ENCODE measurements around the gene MKNK1.
A peak's percentile ranks its signal among the peaks of the same experiment; 100 is the strongest.

MKNK1 gene

DNA sequence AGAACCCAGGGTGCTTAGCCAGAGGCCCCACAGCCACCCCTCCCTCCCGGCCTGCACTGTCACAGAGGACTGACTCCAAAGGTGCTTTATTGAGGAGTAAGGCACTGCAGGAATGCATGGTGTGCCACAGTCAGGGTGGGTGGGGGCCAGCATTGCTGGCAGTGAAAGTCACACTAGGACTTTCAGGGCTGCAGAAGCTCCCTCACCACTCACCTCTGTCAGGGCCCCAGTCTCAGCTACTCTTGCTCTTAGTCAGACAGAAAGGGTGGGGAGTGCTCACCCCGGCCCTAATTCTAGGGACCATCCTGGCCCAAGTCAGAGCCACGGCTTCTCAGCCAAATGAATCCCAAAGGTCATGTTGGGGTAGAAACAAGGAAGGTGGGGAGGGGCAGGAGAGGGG is 72.0 kb downstream of the MKNK1 start:
- H3K4me3 ChIP-seq (ENCODE audit: low read depth, low read length) = no peak overlapping the region
- TF ChIP-seq, protein P1, sequence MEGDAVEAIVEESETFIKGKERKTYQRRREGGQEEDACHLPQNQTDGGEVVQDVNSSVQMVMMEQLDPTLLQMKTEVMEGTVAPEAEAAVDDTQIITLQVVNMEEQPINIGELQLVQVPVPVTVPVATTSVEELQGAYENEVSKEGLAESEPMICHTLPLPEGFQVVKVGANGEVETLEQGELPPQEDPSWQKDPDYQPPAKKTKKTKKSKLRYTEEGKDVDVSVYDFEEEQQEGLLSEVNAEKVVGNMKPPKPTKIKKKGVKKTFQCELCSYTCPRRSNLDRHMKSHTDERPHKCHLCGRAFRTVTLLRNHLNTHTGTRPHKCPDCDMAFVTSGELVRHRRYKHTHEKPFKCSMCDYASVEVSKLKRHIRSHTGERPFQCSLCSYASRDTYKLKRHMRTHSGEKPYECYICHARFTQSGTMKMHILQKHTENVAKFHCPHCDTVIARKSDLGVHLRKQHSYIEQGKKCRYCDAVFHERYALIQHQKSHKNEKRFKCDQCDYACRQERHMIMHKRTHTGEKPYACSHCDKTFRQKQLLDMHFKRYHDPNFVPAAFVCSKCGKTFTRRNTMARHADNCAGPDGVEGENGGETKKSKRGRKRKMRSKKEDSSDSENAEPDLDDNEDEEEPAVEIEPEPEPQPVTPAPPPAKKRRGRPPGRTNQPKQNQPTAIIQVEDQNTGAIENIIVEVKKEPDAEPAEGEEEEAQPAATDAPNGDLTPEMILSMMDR (IDR thresholded peaks at IDR 0.05; ENCODE audit: low read depth, low read length) = no peak

DNA sequence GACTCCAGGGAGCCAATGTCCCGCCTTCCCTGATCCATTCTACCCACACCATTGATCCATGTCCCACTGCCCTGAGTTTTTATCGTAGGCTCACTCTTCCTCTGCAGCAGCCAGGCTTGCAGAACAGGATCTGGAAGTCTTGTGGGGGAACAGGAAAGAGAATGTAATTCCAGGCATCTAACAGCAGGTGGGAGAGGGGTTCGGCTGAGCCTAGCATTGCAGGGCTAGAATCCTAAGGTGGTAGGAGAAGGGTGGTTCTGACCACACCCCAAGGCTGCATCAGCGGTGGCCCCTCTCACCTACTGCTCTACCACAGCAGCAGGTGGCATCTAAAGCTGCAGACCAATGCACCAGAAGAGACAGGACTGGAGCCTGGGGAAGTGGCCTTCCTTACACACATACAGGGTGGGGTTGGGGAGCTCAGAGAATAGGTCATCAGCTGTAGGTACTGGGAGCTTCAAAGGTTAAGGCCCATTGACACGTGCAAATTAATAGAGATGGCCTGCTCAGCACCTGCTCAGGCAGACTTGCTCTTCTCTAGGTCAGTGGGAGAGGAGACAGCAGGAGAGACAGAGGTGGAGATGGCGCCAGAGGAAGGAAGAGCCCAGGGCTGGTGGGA is 73.2 kb downstream of the MKNK1 start:
- H3K4me3 ChIP-seq (ENCODE audit: low read depth, low read length) = no peak overlapping the region
- TF ChIP-seq, protein P1 (IDR thresholded peaks at IDR 0.05; ENCODE audit: low read depth, low read length) = no peak; the same call in 1 of the 2 replicates

DNA sequence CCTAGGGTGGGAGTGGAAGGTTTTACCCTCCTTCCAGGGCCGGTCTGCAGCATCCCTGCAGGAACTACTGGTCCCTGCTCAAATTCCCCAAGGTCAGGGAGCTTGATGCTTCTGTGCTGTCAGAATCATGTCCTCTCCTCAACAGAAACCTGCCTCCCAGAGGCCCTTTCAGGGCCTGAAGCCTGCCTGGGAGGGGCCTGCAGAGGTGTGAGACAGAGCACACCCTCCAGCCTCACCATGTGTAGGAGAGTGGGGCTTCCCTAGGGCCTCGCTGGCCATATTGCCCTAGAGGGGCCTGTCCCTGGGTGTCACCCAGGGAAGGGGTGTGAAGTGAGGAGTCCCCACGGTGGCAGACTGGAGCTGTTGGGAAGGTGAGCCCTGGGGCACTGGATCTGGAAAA is 73.8 kb downstream of the MKNK1 start:
- TF ChIP-seq, protein P1 (IDR thresholded peaks at IDR 0.05; ENCODE audit: low read depth, low read length) = no peak
- no peak overlapping the region for H3K4me3 ChIP-seq (ENCODE audit: low read depth, low read length)

DNA sequence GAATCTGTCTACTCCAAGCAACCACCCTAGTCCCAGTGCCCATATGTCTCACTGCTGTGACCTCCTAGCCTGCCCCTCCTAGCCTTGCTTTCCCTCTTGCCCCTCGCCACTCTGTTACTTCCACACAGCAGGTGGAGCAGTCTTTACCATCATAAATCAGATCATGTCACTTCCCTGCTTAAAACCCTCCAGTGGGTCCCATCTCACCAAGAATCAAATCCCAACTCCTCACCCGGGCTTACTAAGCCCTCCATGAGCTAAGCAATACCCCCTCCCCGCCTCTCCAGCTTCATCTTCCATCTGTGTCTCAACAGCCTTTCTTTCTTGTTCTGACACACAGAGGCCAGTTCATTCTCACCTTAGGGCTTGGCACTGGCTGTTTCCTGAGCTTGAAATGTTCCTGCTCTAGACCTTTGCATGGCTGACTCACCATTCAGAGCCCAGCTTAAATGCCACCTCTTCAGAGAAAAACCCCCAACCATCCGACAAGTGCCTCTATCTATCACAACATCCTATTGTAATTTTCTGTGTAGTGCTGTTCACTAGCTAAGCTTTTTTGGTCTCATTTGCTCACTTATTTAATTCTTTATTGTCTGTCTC is 74.9 kb downstream of the MKNK1 start:
- H3K4me3 ChIP-seq (ENCODE audit: low read depth, low read length) = no peak overlapping the region
- TF ChIP-seq, protein P1 (IDR thresholded peaks at IDR 0.05; ENCODE audit: low read depth, low read length) = no peak

DNA sequence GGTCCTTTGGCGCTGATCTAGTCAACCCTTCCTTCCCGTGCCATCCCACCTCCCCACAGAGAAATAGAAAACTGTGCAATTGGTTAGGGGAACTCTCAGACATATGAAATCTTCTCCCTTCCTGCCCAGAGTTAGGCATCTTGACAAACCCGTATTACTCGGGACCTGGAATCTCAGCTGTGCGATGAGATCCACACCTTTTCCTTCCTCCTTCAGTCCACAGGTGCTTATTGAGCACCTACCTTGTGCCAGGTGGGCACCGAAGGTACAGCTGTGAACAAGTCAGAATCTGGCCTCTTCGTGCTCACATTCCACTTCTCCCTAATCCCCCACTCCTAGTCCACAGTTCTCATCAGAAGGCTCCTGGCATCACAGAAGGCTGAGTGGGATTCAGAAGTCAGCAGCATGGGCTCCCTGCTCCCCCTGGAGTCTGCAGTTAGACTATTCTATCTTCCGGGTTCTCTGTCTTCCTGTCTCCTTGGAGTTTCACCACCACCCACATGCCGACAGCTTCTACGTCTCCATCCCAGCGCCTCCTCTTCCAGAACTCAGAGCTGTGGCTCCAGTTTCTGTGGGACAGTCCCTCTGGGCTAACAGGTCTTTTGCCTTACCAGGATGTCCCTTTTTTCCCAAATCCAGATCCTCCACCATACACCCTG is 75.6 kb downstream of the MKNK1 start:
- H3K4me3 ChIP-seq (ENCODE audit: low read depth, low read length) = no peak overlapping the region
- TF ChIP-seq, protein P1 (IDR thresholded peaks at IDR 0.05; ENCODE audit: low read depth, low read length) = no peak

DNA sequence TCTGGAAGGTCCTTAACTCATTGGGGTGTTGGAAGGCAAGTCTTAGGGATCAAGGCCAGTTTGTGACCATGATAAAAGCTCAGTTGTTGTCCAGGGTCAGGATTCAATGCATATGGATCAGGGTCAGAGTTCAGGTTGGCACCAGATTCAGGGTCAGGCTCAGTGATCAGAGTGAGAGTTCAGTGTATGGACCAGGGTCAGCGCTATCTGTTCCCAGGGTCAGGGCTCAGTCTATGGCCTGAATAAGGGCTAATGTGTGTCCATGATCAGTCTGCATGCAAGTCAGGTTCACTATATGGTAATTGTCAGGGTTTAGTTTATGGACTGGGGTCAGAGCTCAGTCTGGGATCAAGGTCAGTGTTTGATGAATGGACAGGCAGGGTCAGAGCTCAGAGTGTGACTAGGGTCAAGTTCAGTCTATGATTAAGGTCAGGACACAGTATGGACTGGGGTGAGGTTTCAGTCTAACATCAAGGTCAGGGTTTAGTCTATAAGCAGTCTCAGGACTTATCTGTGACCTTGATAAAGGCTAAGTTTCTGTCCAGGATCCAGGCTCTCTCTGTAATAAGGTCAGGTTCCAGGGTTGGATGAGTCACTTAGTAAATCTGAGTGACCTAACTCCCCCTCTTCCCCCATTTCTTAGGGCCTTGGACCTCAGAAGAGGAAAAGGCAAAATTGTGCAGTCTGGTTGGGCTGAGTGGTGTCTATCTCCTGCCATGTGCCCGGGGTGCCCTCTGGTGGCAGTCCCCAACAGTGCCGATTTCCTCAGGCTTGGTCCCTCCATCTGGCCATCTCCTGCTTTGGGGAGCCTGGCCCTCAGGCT is 76.4 kb downstream of the MKNK1 start:
- H3K4me3 ChIP-seq (ENCODE audit: low read depth, low read length) = no peak overlapping the region
- TF ChIP-seq, protein P1 (IDR thresholded peaks at IDR 0.05; ENCODE audit: low read depth, low read length) = peak; percentile 88

Measured in WI38 (cell line).